Measurements from ENCODE around the gene PTGES. TPM values are rescaled to one million over a fixed set of nuclear protein-coding genes. Genes with fewer than 3 reads are reported as not detected.

The PTGES gene
- total and polyA plus RNA-seq, 9 of the 15 experiments (the other 6 are each of a cell fraction or from before 2014, with no cell fraction given): 0.13 TPM; not detected in 8

DNA sequence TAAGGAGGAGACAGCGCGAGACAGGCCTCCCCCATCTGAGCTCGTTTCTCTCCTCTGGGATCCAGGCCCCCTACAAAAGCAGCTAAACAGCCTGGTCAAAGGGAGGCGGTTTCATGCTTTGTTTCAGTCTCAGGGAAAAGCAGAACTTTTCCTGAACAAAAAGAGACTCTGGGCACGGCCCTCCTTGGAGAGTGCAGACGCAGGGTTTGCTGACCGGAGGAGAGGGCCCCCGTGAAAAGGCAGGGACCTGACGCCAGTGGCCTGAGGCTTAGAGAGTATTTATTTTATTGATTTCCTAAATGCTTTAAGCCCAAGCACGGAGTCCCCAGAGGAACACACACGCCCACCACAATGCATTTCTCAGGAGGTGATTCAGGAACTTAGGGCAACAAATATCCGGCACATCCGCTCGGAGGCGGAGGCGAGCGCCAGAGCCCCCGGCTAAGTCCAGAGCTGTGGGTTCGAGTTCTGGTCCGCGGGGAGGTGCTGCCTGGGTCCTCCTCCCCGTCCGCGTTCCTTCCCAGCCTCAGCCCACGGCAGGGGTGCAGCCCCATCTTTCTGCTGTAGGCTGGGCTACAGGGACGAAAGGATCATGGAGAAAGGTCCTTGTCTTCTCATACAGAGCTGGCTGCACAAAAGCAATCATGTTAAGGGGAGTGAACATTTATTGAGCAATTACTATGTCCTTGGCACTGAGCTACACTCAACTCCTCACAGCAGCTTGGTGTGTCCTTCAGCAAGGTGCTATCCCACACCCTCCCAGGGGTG lies 40.0 kb downstream of the PTGES start (continued):
- TF ChIP-seq, protein P1, sequence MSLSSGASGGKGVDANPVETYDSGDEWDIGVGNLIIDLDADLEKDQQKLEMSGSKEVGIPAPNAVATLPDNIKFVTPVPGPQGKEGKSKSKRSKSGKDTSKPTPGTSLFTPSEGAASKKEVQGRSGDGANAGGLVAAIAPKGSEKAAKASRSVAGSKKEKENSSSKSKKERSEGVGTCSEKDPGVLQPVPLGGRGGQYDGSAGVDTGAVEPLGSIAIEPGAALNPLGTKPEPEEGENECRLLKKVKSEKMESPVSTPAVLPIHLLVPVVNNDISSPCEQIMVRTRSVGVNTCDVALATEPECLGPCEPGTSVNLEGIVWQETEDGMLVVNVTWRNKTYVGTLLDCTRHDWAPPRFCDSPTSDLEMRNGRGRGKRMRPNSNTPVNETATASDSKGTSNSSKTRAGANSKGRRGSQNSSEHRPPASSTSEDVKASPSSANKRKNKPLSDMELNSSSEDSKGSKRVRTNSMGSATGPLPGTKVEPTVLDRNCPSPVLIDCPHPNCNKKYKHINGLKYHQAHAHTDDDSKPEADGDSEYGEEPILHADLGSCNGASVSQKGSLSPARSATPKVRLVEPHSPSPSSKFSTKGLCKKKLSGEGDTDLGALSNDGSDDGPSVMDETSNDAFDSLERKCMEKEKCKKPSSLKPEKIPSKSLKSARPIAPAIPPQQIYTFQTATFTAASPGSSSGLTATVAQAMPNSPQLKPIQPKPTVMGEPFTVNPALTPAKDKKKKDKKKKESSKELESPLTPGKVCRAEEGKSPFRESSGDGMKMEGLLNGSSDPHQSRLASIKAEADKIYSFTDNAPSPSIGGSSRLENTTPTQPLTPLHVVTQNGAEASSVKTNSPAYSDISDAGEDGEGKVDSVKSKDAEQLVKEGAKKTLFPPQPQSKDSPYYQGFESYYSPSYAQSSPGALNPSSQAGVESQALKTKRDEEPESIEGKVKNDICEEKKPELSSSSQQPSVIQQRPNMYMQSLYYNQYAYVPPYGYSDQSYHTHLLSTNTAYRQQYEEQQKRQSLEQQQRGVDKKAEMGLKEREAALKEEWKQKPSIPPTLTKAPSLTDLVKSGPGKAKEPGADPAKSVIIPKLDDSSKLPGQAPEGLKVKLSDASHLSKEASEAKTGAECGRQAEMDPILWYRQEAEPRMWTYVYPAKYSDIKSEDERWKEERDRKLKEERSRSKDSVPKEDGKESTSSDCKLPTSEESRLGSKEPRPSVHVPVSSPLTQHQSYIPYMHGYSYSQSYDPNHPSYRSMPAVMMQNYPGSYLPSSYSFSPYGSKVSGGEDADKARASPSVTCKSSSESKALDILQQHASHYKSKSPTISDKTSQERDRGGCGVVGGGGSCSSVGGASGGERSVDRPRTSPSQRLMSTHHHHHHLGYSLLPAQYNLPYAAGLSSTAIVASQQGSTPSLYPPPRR (CRISPR knock-in tag; IDR thresholded peaks at IDR 0.05; ENCODE audit: borderline replicate concordance): no peak
- no peak for TF ChIP-seq RBFOX2 (IDR thresholded peaks at IDR 0.05; ENCODE audit: low read depth, low read length)

DNA sequence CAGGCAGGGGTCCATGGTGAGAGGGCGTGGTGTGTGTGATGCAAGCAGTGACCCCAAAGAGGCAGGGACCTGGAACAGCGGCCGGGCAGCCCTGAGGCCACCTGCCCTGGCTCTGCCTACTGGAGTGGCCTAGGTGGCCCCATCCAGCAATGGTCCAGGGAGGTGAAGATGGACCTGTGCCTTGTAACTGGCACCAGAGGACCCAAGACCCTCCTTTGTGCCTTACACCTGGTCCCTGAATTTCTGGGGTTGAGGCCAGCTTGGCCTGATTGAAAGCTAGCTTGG lies 42.7 kb downstream of the PTGES start:
- BruUV-seq (replicated peaks): no TSS peak
- no peak overlapping the region for H3K4me2 ChIP-seq (ENCODE audit: insufficient read depth, low read length)
- no peaks in the 10 kb centered on the region for H3K79me2 ChIP-seq (ENCODE audit: control insufficient read depth, insufficient read depth, low read length)
- intact Hi-C loops (cut with micrococcal nuclease): no loop called here
- no peaks in the 10 kb centered on the region for H3K36me3 ChIP-seq (ENCODE audit: control insufficient read depth, insufficient read depth, low read length)
- DNase-seq (ENCODE audit: extremely low read depth in 1 of 4, low spot score in 3 of 4): no peak
- H3K9me3 ChIP-seq (replicated peaks; ENCODE audit: control insufficient read depth, insufficient read depth, low read depth, low read length): no peaks in the 10 kb centered on the region
- no peak overlapping the region for H2AFZ ChIP-seq (ENCODE audit: low read depth, low read length)
- no peak overlapping the region for H3K27ac ChIP-seq (ENCODE audit: extremely low read depth, low read depth, low read length)
- peaks cover 0 to 28% of the 10 kb centered on the region in 2 experiments; a peak in 4 of 5 replicates for H3K4me1 ChIP-seq (replicated peaks in 1 of 2; ENCODE audit: control insufficient read depth in 2 of 2, insufficient read depth in 2 of 2, low read length in 2 of 2)
- peak overlapping the region in 1 of 2 experiments; percentile 38; a peak in 1 of 4 replicates for H3K9ac ChIP-seq (ENCODE audit: insufficient read depth in 1 of 2, low read depth in 2 of 2, low read length in 2 of 2)
- no peaks in the 10 kb centered on the region for H4K20me1 ChIP-seq (replicated peaks; ENCODE audit: control insufficient read depth, insufficient read depth, low read length)
- H3K9me1 ChIP-seq (ENCODE audit: control insufficient read depth, insufficient read depth, low read length): no peaks in the 10 kb centered on the region
- TF ChIP-seq TCFL5 (CRISPR knock-in tag; conservative IDR thresholded peaks at IDR 0.05) (no peak), ZNF41 (CRISPR knock-in tag; conservative IDR thresholded peaks at IDR 0.05) (no peak)
- ATAC-seq: no peak
- WGBS (ENCODE audit: insufficient coverage, low coverage, missing lambda C conversion rate): 63% methylated on average over 3 of the region's 3 CpGs
- no peak for FAIRE-seq
- H3K4me3 ChIP-seq: no peak overlapping the region
- in situ Hi-C loops (cut with MboI): no loop called here
- ChIA-PET POLR2A (interaction anchor here (0.6 to 1.1 kb wide), 4 partner anchors 10 to 1441 kb away, joined by 3 to 8 read pairs (median 4); no protein-coding TSS in a partner anchor), CTCF (ENCODE audit: low intra/inter-chr PET ratio) (interaction anchor here (0.9 kb wide), 1 partner anchor 17 kb away, joined by 3 read pairs; no protein-coding TSS in a partner anchor)
- H3K27me3 ChIP-seq (ENCODE audit: control insufficient read depth in 2 of 2, insufficient read depth in 2 of 2, low read length in 2 of 2): peaks cover 5% of the 10 kb centered on the region in 2 experiments; a peak in 3 of 5 replicates
